ENCODE measurements around the gene VSTM2B.

VSTM2B gene

GRCh38 chr19:29516821-29517395, 8.9 kb upstream of the VSTM2B start:
- no peak for DNase-seq

GRCh38 chr19:29517412-29517811, 8.4 kb upstream of the VSTM2B start:
- DNase-seq = no peak

- no peak for DNase-seq
Measured at GRCh38 chr19:29517946-29518345, 7.8 kb upstream of the VSTM2B start.

GRCh38 chr19:29519146-29519545, 6.6 kb upstream of the VSTM2B start:
- DNase-seq = no peak

- DNase-seq = no peak
Measured at GRCh38 chr19:29519931-29520330, 5.9 kb upstream of the VSTM2B start.

GRCh38 chr19:29520390-29520789, 5.4 kb upstream of the VSTM2B start:
- DNase-seq = no peak

- no peak for DNase-seq
Measured at GRCh38 chr19:29521291-29522075, 4.3 kb upstream of the VSTM2B start.

GRCh38 chr19:29523568-29523967, 2.2 kb upstream of the VSTM2B start:
- no peak for DNase-seq

GRCh38 chr19:29524201-29524911, 1.4 kb upstream of the VSTM2B start:
- DNase-seq = no peak

- no peak for DNase-seq
Measured at GRCh38 chr19:29524912-29525831, 622 bp upstream of the VSTM2B start.

GRCh38 chr19:29526730-29527499, 1.1 kb downstream of the VSTM2B start:
- no peak for DNase-seq

- DNase-seq = no peak
Measured at GRCh38 chr19:29527500-29528328, 1.9 kb downstream of the VSTM2B start.

GRCh38 chr19:29528350-29528945, 2.7 kb downstream of the VSTM2B start:
- DNase-seq = peak; percentile 25

GRCh38 chr19:29528946-29529645, 3.3 kb downstream of the VSTM2B start:
- DNase-seq = no peak

- DNase-seq = no peak
Measured at GRCh38 chr19:29529646-29530539, 4.1 kb downstream of the VSTM2B start.

GRCh38 chr19:29530540-29531457, 5.0 kb downstream of the VSTM2B start:
- no peak for DNase-seq

- no peak for DNase-seq
Measured at GRCh38 chr19:29531458-29532025, 5.7 kb downstream of the VSTM2B start.

- DNase-seq = no peak
Measured at GRCh38 chr19:29532097-29532496, 6.3 kb downstream of the VSTM2B start.
